Measurements from ENCODE around the gene MTX1. TPM values are rescaled to one million over a fixed set of nuclear protein-coding genes. Genes with fewer than 3 reads are reported as not detected.
A peak's percentile ranks its signal among the peaks of the same experiment; 100 is the strongest.
"Not testable (repeated sequence)": the region's sequence is repeated elsewhere in the genome, so short reads cannot be mapped to it uniquely, and the experiment has no call there.

MTX1 gene
- total RNA-seq, 1 donor from 2014 or later: 64.0 TPM

- no peaks in the 10 kb centered on the region for H3K9me3 Mint-ChIP-seq
- intact Hi-C loops (cut with micrococcal nuclease): no loop called here
- peaks cover 26% of the 10 kb centered on the region for H3K4me1 Mint-ChIP-seq (ENCODE audit: low read depth)
- no peaks in the 10 kb centered on the region for H3K27me3 Mint-ChIP-seq (ENCODE audit: low read depth)
- peak overlapping the region; percentile 52 for H3K4me3 Mint-ChIP-seq (ENCODE audit: low read depth)
- no peak overlapping the region for H3K27ac Mint-ChIP-seq
- H3K36me3 Mint-ChIP-seq (ENCODE audit: low read depth): peaks cover 14% of the 10 kb centered on the region
- DNase-seq (ENCODE audit: low spot score): no peak
Observed at GRCh38 chr1:155210314-155211104, 2.0 kb downstream of the MTX1 start.

DNA sequence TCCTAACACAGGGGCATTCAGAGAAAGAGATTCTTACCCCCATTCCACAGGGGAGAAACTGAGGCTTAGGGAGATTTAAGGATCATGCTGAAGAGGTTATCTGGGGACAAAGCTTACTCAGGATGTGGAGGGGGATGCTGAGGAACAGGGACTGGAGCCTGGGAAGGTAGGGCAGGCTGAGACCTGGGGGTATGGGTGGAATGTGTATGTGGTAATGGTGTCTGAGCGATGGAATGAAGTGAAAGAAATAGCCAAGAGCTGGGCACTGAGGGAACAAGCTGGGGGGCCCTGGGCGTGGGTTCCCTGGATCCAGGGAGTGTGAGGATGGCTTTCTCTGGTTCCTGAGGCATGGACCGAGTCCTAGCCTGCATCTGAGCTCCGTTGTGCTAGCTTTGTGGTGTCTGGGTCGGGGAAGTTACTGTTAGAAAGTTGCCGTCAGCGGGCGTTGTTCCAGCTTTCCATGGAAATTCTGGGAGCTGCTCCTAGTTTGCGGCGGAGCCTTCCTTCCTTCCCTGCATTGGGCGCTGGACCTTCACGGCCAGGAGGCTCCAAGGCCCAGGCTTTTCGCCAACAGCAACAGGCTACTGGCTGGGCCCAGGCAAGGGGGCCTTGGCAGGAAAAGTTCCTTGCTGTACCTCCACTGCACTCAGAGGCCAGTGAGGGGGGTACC is 3.0 kb downstream of the MTX1 start:
- intact Hi-C loops (cut with micrococcal nuclease); DNase-seq (ENCODE audit: low spot score); H3K4me3 Mint-ChIP-seq (ENCODE audit: low read depth); H3K9me3 Mint-ChIP-seq; H3K27ac Mint-ChIP-seq; H3K27me3 Mint-ChIP-seq (ENCODE audit: low read depth): not testable (repeated sequence)
- H3K36me3 Mint-ChIP-seq (ENCODE audit: low read depth): peaks cover 14% of the 10 kb centered on the region
- H3K4me1 Mint-ChIP-seq (ENCODE audit: low read depth): peaks cover 26% of the 10 kb centered on the region

- H3K27me3 Mint-ChIP-seq (ENCODE audit: low read depth); intact Hi-C loops (cut with micrococcal nuclease); H3K4me3 Mint-ChIP-seq (ENCODE audit: low read depth); H3K27ac Mint-ChIP-seq; DNase-seq (ENCODE audit: low spot score); H3K9me3 Mint-ChIP-seq: not testable (repeated sequence)
- peaks cover 14% of the 10 kb centered on the region for H3K36me3 Mint-ChIP-seq (ENCODE audit: low read depth)
- peaks cover 23% of the 10 kb centered on the region for H3K4me1 Mint-ChIP-seq (ENCODE audit: low read depth)
Observed at GRCh38 chr1:155212051-155212440, 3.6 kb downstream of the MTX1 start.

GRCh38 chr1:155214702-155215101 is 6.2 kb downstream of the MTX1 start:
- H3K9me3 Mint-ChIP-seq; H3K27ac Mint-ChIP-seq; H3K27me3 Mint-ChIP-seq (ENCODE audit: low read depth); DNase-seq (ENCODE audit: low spot score); intact Hi-C loops (cut with micrococcal nuclease); H3K4me3 Mint-ChIP-seq (ENCODE audit: low read depth): not testable (repeated sequence)
- H3K36me3 Mint-ChIP-seq (ENCODE audit: low read depth): peaks cover 14% of the 10 kb centered on the region
- peaks cover 21% of the 10 kb centered on the region for H3K4me1 Mint-ChIP-seq (ENCODE audit: low read depth)

DNA sequence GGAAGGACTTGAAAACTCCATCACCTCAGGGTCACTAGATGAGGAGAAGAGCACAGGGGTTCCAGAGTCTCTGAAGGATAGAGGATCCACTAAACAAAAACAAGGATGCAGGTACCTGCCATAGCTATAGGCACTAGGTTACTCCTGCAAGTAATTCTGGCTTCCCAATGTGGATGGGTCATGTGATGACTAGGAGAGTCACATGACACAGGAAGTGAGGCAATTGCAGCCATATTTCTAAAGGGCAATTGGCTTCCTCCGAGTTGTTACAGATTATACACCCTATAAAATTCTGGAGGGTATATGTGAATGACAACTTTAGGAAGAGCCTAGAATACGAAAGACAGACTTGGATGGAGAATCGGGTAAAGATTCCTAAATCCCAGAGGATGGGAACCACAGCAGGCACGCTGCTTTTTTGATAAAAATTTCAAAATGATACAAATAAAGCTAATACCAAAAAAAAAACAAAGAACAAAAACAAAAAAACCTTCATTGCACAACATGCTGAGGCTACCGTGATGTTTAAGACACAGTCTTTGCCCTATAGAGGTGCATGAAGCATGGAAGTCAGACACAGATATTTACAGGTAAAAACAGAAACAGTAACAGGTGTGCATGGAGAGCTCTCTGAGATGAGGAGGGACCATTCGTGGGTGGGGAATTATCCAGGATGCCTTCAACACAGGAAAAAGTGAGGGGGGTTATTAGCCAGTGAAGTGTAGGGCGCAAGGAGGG is 10.5 kb downstream of the MTX1 start:
- H3K4me1 Mint-ChIP-seq (ENCODE audit: low read depth): peaks cover 16% of the 10 kb centered on the region
- H3K27ac Mint-ChIP-seq: peak overlapping the region; percentile 71
- no peaks in the 10 kb centered on the region for H3K27me3 Mint-ChIP-seq (ENCODE audit: low read depth)
- H3K4me3 Mint-ChIP-seq (ENCODE audit: low read depth): no peak overlapping the region
- intact Hi-C loops (cut with micrococcal nuclease): no loop called here
- DNase-seq (ENCODE audit: low spot score): no peak
- H3K9me3 Mint-ChIP-seq: no peaks in the 10 kb centered on the region
- peaks cover 9% of the 10 kb centered on the region for H3K36me3 Mint-ChIP-seq (ENCODE audit: low read depth)

DNA sequence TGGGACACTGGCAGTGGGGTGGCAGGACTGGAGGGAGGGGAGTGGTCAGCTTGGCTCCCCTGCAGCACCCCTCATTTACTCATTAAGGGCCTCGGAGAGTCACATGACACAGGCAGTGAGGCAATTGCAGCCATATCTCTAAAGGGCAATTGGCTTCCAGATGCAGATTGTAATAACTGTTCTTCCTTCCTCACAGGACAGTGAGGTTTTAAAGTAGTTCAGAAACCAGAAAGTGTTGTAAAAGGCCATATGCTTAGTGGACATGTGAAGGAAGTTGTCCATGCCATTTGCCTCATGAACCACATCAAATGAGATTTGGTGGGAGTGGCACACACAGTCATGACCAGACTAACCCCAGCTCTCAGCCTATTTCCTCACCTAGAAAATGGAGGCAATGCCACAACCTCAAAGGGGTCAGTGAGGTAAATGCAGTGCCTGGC is 11.1 kb downstream of the MTX1 start:
- H3K27ac Mint-ChIP-seq: peak overlapping the region; percentile 71
- intact Hi-C loops (cut with micrococcal nuclease): no loop called here

GRCh38 chr1:155220211-155220965 is 11.9 kb downstream of the MTX1 start:
- H3K4me3 Mint-ChIP-seq (ENCODE audit: low read depth); intact Hi-C loops (cut with micrococcal nuclease); H3K27me3 Mint-ChIP-seq (ENCODE audit: low read depth); H3K27ac Mint-ChIP-seq; H3K9me3 Mint-ChIP-seq; H3K36me3 Mint-ChIP-seq (ENCODE audit: low read depth); DNase-seq (ENCODE audit: low spot score): not testable (repeated sequence)
- H3K4me1 Mint-ChIP-seq (ENCODE audit: low read depth): peaks cover 18% of the 10 kb centered on the region

More for the DNA sequence above, 11.1 kb downstream of the MTX1 start:
- Mint-ChIP-seq H3K9me3 (no peaks in the 10 kb centered on the region), H3K4me3 (ENCODE audit: low read depth) (no peak overlapping the region), H3K4me1 (ENCODE audit: low read depth) (peaks cover 16% of the 10 kb centered on the region), H3K36me3 (ENCODE audit: low read depth) (peaks cover 12% of the 10 kb centered on the region), H3K27me3 (ENCODE audit: low read depth) (no peaks in the 10 kb centered on the region)
- DNase-seq (ENCODE audit: low spot score): no peak

- intact Hi-C loops (cut with micrococcal nuclease): no loop called here
- Mint-ChIP-seq H3K9me3 (no peaks in the 10 kb centered on the region), H3K4me3 (ENCODE audit: low read depth) (no peak overlapping the region), H3K4me1 (ENCODE audit: low read depth) (peaks cover 33% of the 10 kb centered on the region), H3K36me3 (ENCODE audit: low read depth) (peaks cover 14% of the 10 kb centered on the region), H3K27ac (peak overlapping the region; percentile 22), H3K27me3 (ENCODE audit: low read depth) (no peaks in the 10 kb centered on the region)
- no peak for DNase-seq (ENCODE audit: low spot score)
Observed at GRCh38 chr1:155223047-155223446, 14.6 kb downstream of the MTX1 start.

GRCh38 chr1:155225404-155225759 is 16.9 kb downstream of the MTX1 start:
- H3K4me3 Mint-ChIP-seq (ENCODE audit: low read depth): peak overlapping the region; percentile 95
- H3K9me3 Mint-ChIP-seq; H3K27me3 Mint-ChIP-seq (ENCODE audit: low read depth); DNase-seq (ENCODE audit: low spot score); H3K27ac Mint-ChIP-seq: not testable (repeated sequence)
- H3K4me1 Mint-ChIP-seq (ENCODE audit: low read depth): peaks cover 23% of the 10 kb centered on the region
- intact Hi-C loops (cut with micrococcal nuclease): loop anchor here (5.0 kb wide), 1 partner anchor 33 kb away; no protein-coding TSS in a partner anchor
- peaks cover 14% of the 10 kb centered on the region for H3K36me3 Mint-ChIP-seq (ENCODE audit: low read depth)

GRCh38 chr1:155226188-155226909 is 17.9 kb downstream of the MTX1 start:
- Mint-ChIP-seq H3K4me1 (ENCODE audit: low read depth) (peaks cover 26% of the 10 kb centered on the region), H3K27ac (peak overlapping the region; percentile 94), H3K9me3 (no peaks in the 10 kb centered on the region), H3K36me3 (ENCODE audit: low read depth) (peaks cover 14% of the 10 kb centered on the region), H3K27me3 (ENCODE audit: low read depth) (no peaks in the 10 kb centered on the region), H3K4me3 (ENCODE audit: low read depth) (peak overlapping the region; percentile 95)
- intact Hi-C loops (cut with micrococcal nuclease): loop anchor here (1.0 to 5.0 kb wide), 2 partner anchors 34 to 50 kb away; no protein-coding TSS in a partner anchor
- peak; percentile 74 for DNase-seq (ENCODE audit: low spot score)

DNA sequence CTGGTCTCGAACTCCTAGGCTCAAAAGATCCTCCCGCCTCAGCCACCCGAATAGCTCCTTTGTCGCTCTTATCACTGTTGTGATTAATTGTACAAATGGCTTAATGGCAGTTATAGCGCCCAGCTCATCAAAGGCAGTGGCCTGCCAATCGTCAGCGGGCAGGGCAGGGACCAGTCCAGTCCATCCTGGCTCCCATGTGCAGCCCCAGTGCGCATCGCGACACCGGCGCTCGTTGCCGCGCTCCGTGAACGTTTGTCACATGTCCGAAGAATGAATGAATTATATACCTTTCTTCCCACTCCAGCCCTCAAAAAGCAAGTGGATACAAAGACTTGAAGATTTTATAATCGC is 18.4 kb downstream of the MTX1 start:
- Mint-ChIP-seq H3K4me1 (ENCODE audit: low read depth) (peaks cover 26% of the 10 kb centered on the region), H3K27ac (peak overlapping the region; percentile 94), H3K4me3 (ENCODE audit: low read depth) (peak overlapping the region; percentile 95), H3K27me3 (ENCODE audit: low read depth) (no peaks in the 10 kb centered on the region), H3K9me3 (no peaks in the 10 kb centered on the region), H3K36me3 (ENCODE audit: low read depth) (peaks cover 14% of the 10 kb centered on the region)
- DNase-seq (ENCODE audit: low spot score): no peak
- intact Hi-C loops (cut with micrococcal nuclease): loop anchor here (1.0 to 5.0 kb wide), 5 partner anchors 17 to 51 kb away; partner anchors contain the start of genes CLK2 and MTX1

Measured in activated T-helper 2 cell treated with anti-CD3 and anti-CD28 coated beads, Interferon-gamma antibody, Interleukin-2, Interleukin-4, amounts not matched to agents 10 μg/mL and 5 μg/mL and 100 μg/mL, durations not matched to agents 14 hours and 24 hours and 36 hours (primary cell).